Stimulated activated CD4-positive, alpha-beta T cell treated with anti-CD3 and anti-CD28 coated beads, Interleukin-12 subunit alpha, Interleukin-12 subunit beta, amount 100 ng/mL, for 24 hours (primary cell): ENCODE measurements around the gene TTLL11.

Experiments used
- DNase-seq, 2 experiments: peaks; one replicate each; pipeline ENCODE4 v3.0.0-alpha.2; 2020; ENCODE audit warnings: low read depth in 2 of 2

Gene TTLL11

GRCh38 chr9:121881920-121882500 lies 211.1 kb downstream of the TTLL11 start:
- DNase-seq: no peak

DNA sequence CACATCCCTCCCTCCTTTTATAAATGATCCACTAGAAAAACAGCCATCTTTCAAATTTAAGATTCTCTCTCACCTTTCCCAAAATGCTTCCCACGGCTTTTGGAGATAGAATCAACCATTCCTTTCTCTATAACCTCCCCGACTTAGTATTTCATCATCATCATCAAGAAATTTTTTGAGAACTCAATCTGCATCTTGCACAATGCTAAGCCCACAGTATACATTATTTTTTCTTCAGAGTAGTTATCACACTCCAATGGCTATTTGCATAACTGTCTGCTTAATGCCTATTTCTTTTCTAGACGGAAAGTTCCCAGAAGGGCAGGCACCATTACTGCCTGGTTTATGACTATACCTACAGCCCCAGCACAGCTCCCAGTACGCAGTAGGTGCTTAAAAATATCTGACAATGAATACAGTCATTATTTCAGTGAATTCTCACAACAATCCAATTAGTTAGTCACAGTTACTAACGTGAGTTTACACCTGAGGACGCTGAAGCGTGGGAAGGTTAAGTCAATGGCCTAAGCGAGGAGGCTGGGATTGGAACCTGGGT lies 212.7 kb downstream of the TTLL11 start:
- no peak for DNase-seq

- DNase-seq: no peak
These were observed 214.8 kb downstream of the TTLL11 start for GRCh38 chr9:121878271-121878822.

GRCh38 chr9:121876658-121877271 lies 216.3 kb downstream of the TTLL11 start:
- DNase-seq: no peak

DNA sequence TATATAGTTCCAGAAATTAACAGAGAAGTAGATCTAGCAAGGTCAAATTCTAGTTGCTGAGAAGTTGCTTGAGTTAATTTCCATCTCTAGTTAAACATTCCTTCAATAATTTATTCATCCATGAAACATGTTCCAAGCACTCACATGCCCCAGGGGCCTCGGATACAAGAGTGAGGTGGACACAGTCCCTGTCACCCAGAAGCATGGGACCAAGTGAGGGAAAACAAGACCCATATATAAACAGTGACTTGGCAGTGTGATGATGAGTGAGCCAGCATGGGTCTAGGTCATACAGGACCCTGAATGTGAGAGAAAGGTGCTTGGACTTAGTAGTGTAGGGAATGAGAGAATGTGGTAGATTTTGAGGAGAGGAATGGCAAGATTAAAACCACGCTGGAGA lies 216.9 kb downstream of the TTLL11 start:
- no peak for DNase-seq

DNA sequence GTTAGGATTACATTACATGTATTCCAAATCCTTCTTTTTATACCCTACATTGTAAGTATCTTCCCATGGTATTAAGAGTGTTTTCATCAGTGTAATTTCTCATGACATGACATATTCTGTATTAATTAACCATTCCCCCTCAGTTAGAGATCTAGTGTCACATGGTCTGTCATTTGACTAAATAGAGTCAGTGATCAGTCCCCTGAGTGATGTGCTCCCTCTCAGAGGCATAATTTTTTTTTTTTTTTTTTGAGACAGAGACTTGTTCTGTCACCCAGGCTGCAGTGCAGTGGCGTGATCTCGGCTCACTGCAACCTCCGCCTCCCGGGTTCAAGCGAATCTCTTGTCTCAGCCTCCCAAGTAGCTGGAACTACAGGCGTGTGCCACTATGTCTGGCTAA lies 218.6 kb downstream of the TTLL11 start:
- no peak for DNase-seq

GRCh38 chr9:121871431-121872025 lies 221.6 kb downstream of the TTLL11 start:
- no peak for DNase-seq

DNA sequence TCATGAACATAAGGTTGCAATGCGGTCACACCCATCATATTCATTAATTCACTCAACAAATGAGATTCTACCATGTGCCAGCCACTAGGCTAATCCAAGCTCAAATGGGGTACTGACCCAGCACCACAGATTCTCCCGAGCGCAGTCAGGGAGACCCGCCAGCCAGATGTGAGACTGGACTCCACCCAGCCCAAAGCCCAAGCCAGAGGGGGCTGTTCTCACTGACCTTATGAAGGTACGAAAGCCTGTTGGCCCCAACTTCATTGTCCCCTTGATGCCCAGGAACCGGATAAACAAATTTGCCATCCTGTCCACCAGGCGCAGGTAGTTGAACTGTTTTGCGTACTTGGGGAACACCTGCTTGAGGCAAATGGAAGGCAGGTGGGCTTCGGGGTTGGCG lies 222.8 kb downstream of the TTLL11 start:
- DNase-seq: no peak

GRCh38 chr9:121868626-121869025 lies 224.5 kb downstream of the TTLL11 start:
- DNase-seq: no peak

DNA sequence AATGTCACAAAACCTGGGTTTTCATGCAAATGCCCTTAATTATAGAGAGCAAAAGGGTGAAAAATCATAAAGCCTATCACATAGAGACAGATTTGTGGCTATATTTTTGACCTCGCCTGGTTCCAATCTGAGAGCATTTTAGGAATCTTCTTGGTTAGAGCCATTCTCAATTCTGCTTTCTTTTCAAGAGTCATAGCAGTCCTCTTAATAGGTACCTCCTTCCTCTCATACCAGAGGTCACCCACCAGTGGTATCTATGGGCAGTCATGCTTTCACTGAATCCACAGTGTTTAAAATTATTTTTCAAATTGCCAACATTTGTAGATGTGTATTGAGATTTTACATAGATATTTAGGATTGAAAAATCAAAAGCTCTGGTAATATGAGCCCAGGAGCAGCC lies 226.2 kb downstream of the TTLL11 start:
- DNase-seq: no peak

GRCh38 chr9:121865884-121866283 lies 227.2 kb downstream of the TTLL11 start:
- no peak for DNase-seq

DNA sequence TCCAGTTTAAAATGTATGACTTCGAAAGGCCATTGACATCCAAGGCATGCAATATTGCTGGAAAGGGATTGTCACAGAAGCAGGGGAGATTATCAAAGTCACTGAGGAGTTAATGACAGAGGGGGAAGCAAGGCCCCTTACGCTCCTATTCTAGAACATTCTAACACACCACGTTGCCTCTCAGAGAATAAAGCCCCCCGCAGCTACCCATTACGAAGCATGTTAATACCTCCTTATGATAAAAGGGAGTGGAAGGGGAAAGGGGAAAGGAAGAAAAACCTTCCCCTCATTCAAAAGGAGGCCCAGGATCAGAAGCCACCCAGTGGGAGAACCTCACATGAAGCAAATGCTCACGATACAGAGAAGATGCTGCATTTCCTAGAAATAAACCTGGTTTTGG lies 228.0 kb downstream of the TTLL11 start:
- DNase-seq: no peak

DNA sequence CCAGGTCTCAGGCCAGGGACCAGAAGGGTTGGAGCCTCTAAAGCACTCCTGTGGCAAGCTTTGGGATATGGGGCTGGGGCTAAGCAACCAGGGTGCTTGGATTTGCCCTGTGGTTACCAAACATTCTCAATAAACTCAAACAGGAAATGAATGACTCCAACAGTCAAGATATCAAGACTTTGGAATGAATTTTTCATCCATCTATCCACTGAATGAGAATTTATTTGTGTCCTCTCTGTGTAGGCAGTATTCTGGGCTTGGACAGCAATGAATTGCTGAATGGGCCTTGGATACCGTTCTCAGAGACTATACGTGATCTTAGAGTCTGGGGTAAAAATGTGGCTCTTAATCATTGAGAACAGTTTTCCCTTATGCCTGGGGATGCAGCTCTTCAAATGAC lies 229.2 kb downstream of the TTLL11 start:
- no peak for DNase-seq

- DNase-seq: no peak
These were observed 230.5 kb downstream of the TTLL11 start for GRCh38 chr9:121862371-121863332.

DNA sequence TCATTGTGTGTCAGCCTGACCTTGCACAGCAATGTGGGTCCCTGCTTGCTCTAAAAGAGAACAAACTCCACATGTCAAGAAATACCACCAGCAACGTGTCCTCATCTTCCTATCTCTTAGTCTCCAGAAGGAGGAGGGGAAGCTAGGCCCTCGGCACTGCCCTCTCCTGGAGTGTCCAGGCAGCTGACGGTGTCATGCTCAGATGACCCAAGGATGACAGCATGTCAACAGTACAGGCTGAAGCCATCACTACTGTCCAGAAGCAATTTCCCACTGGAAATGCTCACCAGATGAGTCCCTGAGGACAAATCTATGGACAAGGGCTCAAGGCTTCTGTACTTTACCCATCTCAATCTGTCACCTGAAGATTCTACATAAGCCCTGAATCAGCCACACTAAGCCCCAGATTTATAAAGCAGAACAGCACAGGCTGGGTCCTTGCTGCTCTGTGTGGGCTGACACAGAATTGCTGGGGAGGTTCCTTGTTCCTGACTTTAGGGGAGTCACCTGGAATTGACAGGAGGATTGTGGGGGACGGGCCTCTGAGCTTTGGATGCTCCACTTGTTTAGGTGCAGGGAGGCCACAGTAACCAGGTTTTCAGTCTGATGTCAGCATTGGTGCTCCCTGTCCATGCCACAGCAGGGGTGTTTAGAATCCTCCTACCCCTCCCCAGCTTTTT lies 231.5 kb downstream of the TTLL11 start:
- DNase-seq: no peak

- DNase-seq: no peak
These were observed 232.4 kb downstream of the TTLL11 start for GRCh38 chr9:121860744-121861143.

GRCh38 chr9:121860213-121860612 lies 232.9 kb downstream of the TTLL11 start:
- DNase-seq: no peak

GRCh38 chr9:121859646-121860045 lies 233.5 kb downstream of the TTLL11 start:
- no peak for DNase-seq

- DNase-seq: no peak
These were observed 234.3 kb downstream of the TTLL11 start for GRCh38 chr9:121858788-121859187.

DNA sequence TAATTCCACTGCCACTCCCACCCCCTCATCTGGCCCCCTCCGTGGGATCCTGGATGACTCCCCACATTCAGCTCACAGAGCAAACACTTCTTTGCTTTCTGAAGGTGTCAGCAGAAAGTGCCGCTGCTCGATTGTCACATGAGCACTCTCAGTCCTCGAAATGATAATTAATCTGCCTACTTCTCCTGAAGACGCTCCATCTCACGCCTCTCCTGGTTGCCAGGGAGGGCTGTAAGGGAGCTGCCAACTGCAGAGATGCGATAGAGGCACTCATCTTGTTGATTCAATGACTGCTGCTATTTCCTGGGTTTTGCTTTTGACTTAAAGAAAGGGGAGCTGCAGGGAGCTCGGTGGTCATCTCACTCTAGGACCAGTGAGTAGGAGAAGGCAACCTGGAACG lies 235.2 kb downstream of the TTLL11 start:
- no peak for DNase-seq

DNA sequence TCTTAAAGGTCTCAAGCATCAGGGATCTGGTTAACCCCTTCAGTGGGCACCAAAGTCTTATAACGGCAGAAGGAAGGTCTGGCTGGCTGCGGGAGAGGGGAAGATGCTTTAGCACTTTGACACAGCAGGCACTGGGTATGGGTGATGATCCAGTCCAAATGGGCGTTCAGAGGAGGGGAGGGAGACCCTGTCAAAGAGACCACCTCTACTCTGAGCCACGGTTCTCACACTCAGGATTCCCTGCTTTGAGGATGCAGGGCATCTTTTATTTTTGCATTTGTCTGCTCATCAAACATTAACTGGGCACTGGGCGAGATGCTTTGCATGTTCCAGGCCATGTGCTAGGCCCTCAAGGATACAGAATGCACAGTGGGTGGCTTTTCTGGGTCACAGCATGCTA lies 237.6 kb downstream of the TTLL11 start:
- DNase-seq: no peak
